ENCODE results near the gene MEIOB.

Gene MEIOB

GRCh38 chr16:1859650-1860049, 12.3 kb downstream of the MEIOB start:
- WGBS, 2 experiments, result 41 to 43% methylated on average over 7 of the region's 8 CpGs
- Histone ChIP-seq H3K4me3 (ENCODE audit: insufficient read depth, low read depth, low read length) (no peak overlapping the region), H3K4me1 (ENCODE audit: control insufficient read depth, insufficient read depth, low read length) (no peaks in the 10 kb centered on the region), H3K36me3 (ENCODE audit: control insufficient read depth, insufficient read depth, low read length) (no peaks in the 10 kb centered on the region), H3K27me3 (ENCODE audit: control insufficient read depth, insufficient read depth, low read length, poor library complexity, severe bottlenecking) (peaks cover 66% of the 10 kb centered on the region), H3K27ac (ENCODE audit: insufficient read depth, low read depth, low read length, poor library complexity, severe bottlenecking) (no peak overlapping the region), H3K9me3 (ENCODE audit: control insufficient read depth, low read length) (no peaks in the 10 kb centered on the region)

DNA sequence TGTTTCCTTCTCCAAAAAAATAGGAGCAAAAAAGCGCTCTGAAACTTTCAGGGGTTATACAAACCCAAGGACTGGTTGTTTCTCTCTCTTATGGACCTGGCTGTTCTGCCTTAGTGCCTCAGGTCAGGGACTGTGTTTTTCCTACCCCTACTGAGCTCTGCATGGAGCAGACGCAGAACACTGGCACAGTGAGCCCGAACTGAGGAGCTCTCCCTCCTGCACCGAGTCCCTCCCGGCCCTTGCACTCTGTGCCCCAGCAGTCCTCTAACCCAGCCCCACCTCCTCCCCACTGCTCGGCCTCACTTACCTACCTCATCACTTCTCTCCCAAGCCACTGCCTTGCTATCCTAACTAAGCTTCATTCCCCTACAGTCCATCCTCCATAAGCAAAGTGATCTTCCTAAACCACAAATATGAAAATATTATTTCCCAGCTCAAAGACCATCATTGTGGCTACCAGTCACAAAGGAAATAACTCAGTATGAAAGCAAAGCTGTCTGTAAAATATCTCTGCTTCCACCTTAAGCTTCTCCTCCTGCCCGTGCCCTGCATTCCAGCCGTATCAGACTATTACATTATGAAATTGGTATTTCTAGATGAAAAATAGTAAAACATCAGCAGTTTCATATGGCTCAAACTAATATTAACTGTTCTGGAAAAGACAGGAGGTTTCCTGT, 13.6 kb downstream of the MEIOB start:
- Histone ChIP-seq H3K27ac (ENCODE audit: insufficient read depth, low read depth, low read length, poor library complexity, severe bottlenecking) (no peak overlapping the region), H3K4me1 (ENCODE audit: control insufficient read depth, insufficient read depth, low read length) (no peaks in the 10 kb centered on the region), H3K4me3 (ENCODE audit: insufficient read depth, low read depth, low read length) (no peak overlapping the region), H3K27me3 (ENCODE audit: control insufficient read depth, insufficient read depth, low read length, poor library complexity, severe bottlenecking) (peaks cover 71% of the 10 kb centered on the region), H3K36me3 (ENCODE audit: control insufficient read depth, insufficient read depth, low read length) (no peaks in the 10 kb centered on the region), H3K9me3 (ENCODE audit: control insufficient read depth, low read length) (no peaks in the 10 kb centered on the region)
- 21 to 22% methylated on average over 6 of the region's 8 CpGs for WGBS, 2 experiments

GRCh38 chr16:1857433-1858097, 14.4 kb downstream of the MEIOB start:
- peaks cover 76% of the 10 kb centered on the region for H3K27me3 ChIP-seq (ENCODE audit: control insufficient read depth, insufficient read depth, low read length, poor library complexity, severe bottlenecking)
- no peaks in the 10 kb centered on the region for H3K4me1 ChIP-seq (ENCODE audit: control insufficient read depth, insufficient read depth, low read length)
- 46 to 54% methylated on average over 4 to 5 of the region's 5 CpGs for WGBS, 2 experiments
- H3K4me3 ChIP-seq (ENCODE audit: insufficient read depth, low read depth, low read length), result no peak overlapping the region
- no peaks in the 10 kb centered on the region for H3K36me3 ChIP-seq (ENCODE audit: control insufficient read depth, insufficient read depth, low read length)
- H3K9me3 ChIP-seq (ENCODE audit: control insufficient read depth, low read length), result no peaks in the 10 kb centered on the region
- no peak overlapping the region for H3K27ac ChIP-seq (ENCODE audit: insufficient read depth, low read depth, low read length, poor library complexity, severe bottlenecking)

DNA sequence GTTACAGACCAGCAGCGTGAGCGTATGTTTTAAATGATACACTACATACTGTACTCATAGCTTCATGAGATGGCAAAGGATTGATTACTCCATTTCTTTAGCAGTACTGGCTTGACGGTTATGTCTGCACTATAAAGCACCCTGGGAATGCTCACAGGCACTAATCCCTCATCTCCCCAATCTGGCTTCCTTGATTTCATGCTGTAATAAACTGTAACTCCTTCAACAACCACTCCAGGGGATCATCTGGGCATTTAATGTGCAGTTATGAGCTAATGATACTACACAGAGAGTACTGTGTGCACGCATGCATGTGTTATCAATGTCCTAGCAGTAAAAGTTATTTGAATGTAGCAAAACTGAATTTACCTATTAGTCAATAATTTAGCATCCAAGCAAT, 20.2 kb downstream of the MEIOB start:
- Histone ChIP-seq H3K27ac (ENCODE audit: insufficient read depth, low read depth, low read length, poor library complexity, severe bottlenecking) (no peak overlapping the region), H3K27me3 (ENCODE audit: control insufficient read depth, insufficient read depth, low read length, poor library complexity, severe bottlenecking) (peaks cover 42% of the 10 kb centered on the region), H3K4me1 (ENCODE audit: control insufficient read depth, insufficient read depth, low read length) (no peaks in the 10 kb centered on the region), H3K4me3 (ENCODE audit: insufficient read depth, low read depth, low read length) (no peak overlapping the region), H3K9me3 (ENCODE audit: control insufficient read depth, low read length) (no peaks in the 10 kb centered on the region), H3K36me3 (ENCODE audit: control insufficient read depth, insufficient read depth, low read length) (no peaks in the 10 kb centered on the region)
- 60 to 63% methylated on average over 3 to 4 of the region's 4 CpGs for WGBS, 2 experiments

DNA sequence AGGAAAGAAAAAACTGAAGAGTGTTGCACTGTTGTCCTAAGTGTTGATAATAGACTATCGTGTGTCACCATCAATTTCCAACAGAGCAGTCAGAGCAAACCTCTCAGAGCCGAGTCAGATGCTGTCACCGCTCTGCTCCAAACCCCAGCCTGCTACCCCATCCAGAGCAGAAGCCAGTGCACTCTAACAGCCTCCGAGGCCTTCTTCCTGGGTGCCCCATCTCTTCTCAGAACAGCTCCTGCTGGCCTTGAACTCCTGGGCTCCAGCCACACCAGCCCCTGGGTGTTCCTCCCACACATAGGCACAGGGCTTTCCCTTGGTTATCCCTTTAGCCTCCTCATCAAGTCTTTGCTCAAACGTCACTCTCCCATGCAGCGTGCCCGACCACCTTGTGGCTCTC, 21.0 kb downstream of the MEIOB start:
- no peaks in the 10 kb centered on the region for H3K36me3 ChIP-seq (ENCODE audit: control insufficient read depth, insufficient read depth, low read length)
- H3K27me3 ChIP-seq (ENCODE audit: control insufficient read depth, insufficient read depth, low read length, poor library complexity, severe bottlenecking), result peaks cover 44% of the 10 kb centered on the region
- no peaks in the 10 kb centered on the region for H3K9me3 ChIP-seq (ENCODE audit: control insufficient read depth, low read length)
- no peak overlapping the region for H3K27ac ChIP-seq (ENCODE audit: insufficient read depth, low read depth, low read length, poor library complexity, severe bottlenecking)
- WGBS, 2 experiments, result 83 to 88% methylated on average over 7 of the region's 7 CpGs
- no peak overlapping the region for H3K4me3 ChIP-seq (ENCODE audit: insufficient read depth, low read depth, low read length)
- no peaks in the 10 kb centered on the region for H3K4me1 ChIP-seq (ENCODE audit: control insufficient read depth, insufficient read depth, low read length)

GRCh38 chr16:1846416-1846815, 25.5 kb downstream of the MEIOB start:
- Histone ChIP-seq H3K27ac (ENCODE audit: insufficient read depth, low read depth, low read length, poor library complexity, severe bottlenecking) (no peak overlapping the region), H3K27me3 (ENCODE audit: control insufficient read depth, insufficient read depth, low read length, poor library complexity, severe bottlenecking) (peaks cover 20% of the 10 kb centered on the region), H3K4me3 (ENCODE audit: insufficient read depth, low read depth, low read length) (no peak overlapping the region), H3K36me3 (ENCODE audit: control insufficient read depth, insufficient read depth, low read length) (no peaks in the 10 kb centered on the region), H3K9me3 (ENCODE audit: control insufficient read depth, low read length) (no peaks in the 10 kb centered on the region), H3K4me1 (ENCODE audit: control insufficient read depth, insufficient read depth, low read length) (no peaks in the 10 kb centered on the region)
- 63 to 82% methylated on average over 1 of the region's 1 CpG for WGBS, 2 experiments

DNA sequence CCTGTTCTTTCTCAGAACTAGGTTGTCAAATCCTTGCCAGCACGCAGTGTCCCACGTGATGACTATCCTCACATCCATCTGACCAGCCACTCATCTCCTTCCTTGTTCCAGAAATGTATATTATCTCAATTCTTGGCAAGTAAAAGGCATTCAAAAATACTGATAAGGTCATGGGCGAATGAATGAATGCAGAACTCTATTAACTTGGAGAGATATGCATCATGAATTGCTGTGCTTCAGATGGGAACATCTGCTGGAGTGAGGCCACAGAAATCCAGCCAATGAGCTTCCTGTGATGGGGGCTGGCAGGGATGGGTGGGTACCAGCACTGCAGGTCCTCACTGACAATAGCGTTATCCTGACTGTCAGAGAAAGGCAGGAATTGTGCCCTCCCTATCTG, 26.0 kb downstream of the MEIOB start:
- 42 to 51% methylated on average over 4 of the region's 4 CpGs for whole genome bisulfite sequencing, 2 experiments
- no peaks in the 10 kb centered on the region for H3K4me1 ChIP-seq (ENCODE audit: control insufficient read depth, insufficient read depth, low read length)
- no peak overlapping the region for H3K27ac ChIP-seq (ENCODE audit: insufficient read depth, low read depth, low read length, poor library complexity, severe bottlenecking)
- no peaks in the 10 kb centered on the region for H3K9me3 ChIP-seq (ENCODE audit: control insufficient read depth, low read length)
- H3K4me3 ChIP-seq (ENCODE audit: insufficient read depth, low read depth, low read length), result no peak overlapping the region
- no peaks in the 10 kb centered on the region for H3K36me3 ChIP-seq (ENCODE audit: control insufficient read depth, insufficient read depth, low read length)
- H3K27me3 ChIP-seq (ENCODE audit: control insufficient read depth, insufficient read depth, low read length, poor library complexity, severe bottlenecking), result peaks cover 15% of the 10 kb centered on the region

DNA sequence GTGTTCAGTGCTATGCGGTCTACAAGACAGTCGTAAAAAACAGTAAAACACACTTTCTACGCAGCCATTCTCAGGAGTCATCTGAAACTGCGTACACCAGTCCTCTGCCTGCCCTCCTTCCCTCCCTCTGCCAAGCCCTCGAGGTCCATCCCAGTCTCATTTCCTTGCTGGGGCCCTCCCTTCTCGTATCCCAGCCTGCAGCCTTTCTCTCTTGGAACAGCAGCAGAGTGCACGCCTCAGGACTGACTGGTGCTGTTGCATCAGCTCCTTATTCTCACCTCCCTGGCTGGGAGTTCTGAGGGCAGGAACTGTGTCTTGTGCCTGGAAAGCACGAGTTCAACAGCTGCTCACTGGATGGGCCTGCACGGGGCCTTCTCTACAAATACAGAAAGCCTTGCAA, 32.4 kb downstream of the MEIOB start:
- Histone ChIP-seq H3K4me3 (ENCODE audit: insufficient read depth, low read depth, low read length) (no peak overlapping the region), H3K4me1 (ENCODE audit: control insufficient read depth, insufficient read depth, low read length) (no peaks in the 10 kb centered on the region), H3K36me3 (ENCODE audit: control insufficient read depth, insufficient read depth, low read length) (no peaks in the 10 kb centered on the region), H3K27me3 (ENCODE audit: control insufficient read depth, insufficient read depth, low read length, poor library complexity, severe bottlenecking) (no peaks in the 10 kb centered on the region), H3K9me3 (ENCODE audit: control insufficient read depth, low read length) (no peaks in the 10 kb centered on the region), H3K27ac (ENCODE audit: insufficient read depth, low read depth, low read length, poor library complexity, severe bottlenecking) (no peak overlapping the region)
- WGBS, 2 experiments, result 75 to 79% methylated on average over 9 of the region's 9 CpGs

GRCh38 chr16:1834096-1834495, 37.9 kb downstream of the MEIOB start:
- WGBS, 2 experiments, result 80 to 91% methylated on average over 4 to 5 of the region's 5 CpGs
- H3K36me3 ChIP-seq (ENCODE audit: control insufficient read depth, insufficient read depth, low read length), result no peaks in the 10 kb centered on the region
- no peak overlapping the region for H3K27ac ChIP-seq (ENCODE audit: insufficient read depth, low read depth, low read length, poor library complexity, severe bottlenecking)
- H3K27me3 ChIP-seq (ENCODE audit: control insufficient read depth, insufficient read depth, low read length, poor library complexity, severe bottlenecking), result no peaks in the 10 kb centered on the region
- H3K4me3 ChIP-seq (ENCODE audit: insufficient read depth, low read depth, low read length), result no peak overlapping the region
- no peaks in the 10 kb centered on the region for H3K9me3 ChIP-seq (ENCODE audit: control insufficient read depth, low read length)
- H3K4me1 ChIP-seq (ENCODE audit: control insufficient read depth, insufficient read depth, low read length), result no peaks in the 10 kb centered on the region

DNA sequence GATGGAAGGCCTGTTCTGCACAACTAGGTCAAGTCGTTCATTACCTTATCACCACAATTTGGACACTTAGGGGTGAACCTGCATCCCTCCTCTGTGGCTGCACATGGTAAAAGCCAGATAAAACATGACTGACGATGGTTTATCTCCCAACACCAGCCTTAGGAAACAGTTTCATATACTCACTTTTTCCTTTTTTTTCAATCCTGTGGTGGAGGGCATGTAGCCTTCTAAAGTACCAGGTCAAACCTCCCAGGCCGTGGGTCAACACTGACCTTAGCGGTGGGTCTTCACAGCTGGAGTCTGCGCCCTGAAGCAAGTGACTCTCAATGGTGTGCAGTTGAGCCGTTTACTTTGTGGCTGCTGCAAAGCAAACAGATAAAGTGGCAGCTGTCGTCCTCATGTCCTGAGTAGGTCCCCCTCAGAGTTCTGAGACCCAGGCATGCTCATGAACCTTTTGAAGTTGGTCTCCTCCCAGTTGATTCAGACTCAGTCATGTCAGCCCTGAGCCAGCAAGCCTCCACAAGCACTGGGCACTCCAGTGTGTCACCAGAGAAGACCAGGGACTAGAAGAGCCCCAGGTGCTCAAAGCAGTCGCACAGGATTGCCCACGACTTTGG, 39.0 kb downstream of the MEIOB start:
- H3K4me3 ChIP-seq (ENCODE audit: insufficient read depth, low read depth, low read length), result no peak overlapping the region

More for the DNA sequence above, 39.0 kb downstream of the MEIOB start:
- Histone ChIP-seq H3K27me3 (ENCODE audit: control insufficient read depth, insufficient read depth, low read length, poor library complexity, severe bottlenecking) (no peaks in the 10 kb centered on the region), H3K36me3 (ENCODE audit: control insufficient read depth, insufficient read depth, low read length) (no peaks in the 10 kb centered on the region), H3K27ac (ENCODE audit: insufficient read depth, low read depth, low read length, poor library complexity, severe bottlenecking) (no peak overlapping the region), H3K9me3 (ENCODE audit: control insufficient read depth, low read length) (no peaks in the 10 kb centered on the region), H3K4me1 (ENCODE audit: control insufficient read depth, insufficient read depth, low read length) (peaks cover 6% of the 10 kb centered on the region)
- WGBS, 2 experiments, result 84 to 86% methylated on average over 9 of the region's 9 CpGs

Data from ectodermal cell (in vitro differentiated cells).